Smooth muscle cell (in vitro differentiated cells): ENCODE results near the gene PHACTR1. TPM values are rescaled to one million over a fixed set of nuclear protein-coding genes. Genes with fewer than 3 reads are reported as not detected.

Experiments used
- DNase-seq: peaks from one replicate; lab custom pipeline; 2025; ENCODE audit not compliant: unreplicated experiment; lab: John Stamatoyannopoulos, UW
- H2AFZ ChIP-seq: fragments of 200-600 bp; sonication (generic); 2 replicates; pipeline ENCODE4 v1.6.0; 2016; ENCODE audit warnings: antibody characterized with exemption, low read depth, mild to moderate bottlenecking
- H3F3A ChIP-seq: fragments of 200-600 bp; sonication (generic); 2 replicates; pipeline ENCODE4 v1.6.0; 2017; ENCODE audit warnings: antibody characterized with exemption, low read depth
- H3K27ac ChIP-seq: fragments of 200-600 bp; sonication (generic); 2 replicates; pipeline ENCODE4 v1.5.1; 2016; ENCODE audit warnings: low read depth, mild to moderate bottlenecking
- H3K27me3 ChIP-seq: fragments of 200-600 bp; sonication (generic); 2 replicates; pipeline ENCODE4 v1.6.1; 2016; ENCODE audit warnings: low read depth, mild to moderate bottlenecking
- H3K36me3 ChIP-seq: fragments of 200-600 bp; sonication (generic); 2 replicates; pipeline ENCODE4 v1.5.1; 2016; ENCODE audit warnings: low read depth
- H3K4me1 ChIP-seq: fragments of 200-600 bp; sonication (generic); 2 replicates; pipeline ENCODE4 v1.5.1; 2016; ENCODE audit warnings: low read depth
- H3K4me2 ChIP-seq: fragments of 200-600 bp; sonication (generic); 2 replicates; pipeline ENCODE4 v1.6.0; 2016; ENCODE audit warnings: mild to moderate bottlenecking
- H3K4me3 ChIP-seq: fragments of 200-600 bp; sonication (generic); 2 replicates; pipeline ENCODE4 v1.5.1; 2016; ENCODE audit warnings: mild to moderate bottlenecking
- H3K79me2 ChIP-seq: fragments of 200-600 bp; sonication (generic); 2 replicates; pipeline ENCODE4 v1.6.0; 2016; ENCODE audit warnings: low read depth, mild to moderate bottlenecking
- H3K9ac ChIP-seq: fragments of 200-600 bp; sonication (generic); 2 replicates; pipeline ENCODE4 v1.6.0; 2016; ENCODE audit warnings: low read depth
- H3K9me3 ChIP-seq: fragments of 200-600 bp; sonication (generic); replicated peaks from 2 replicates; pipeline ENCODE4 v1.5.1; 2016; ENCODE audit warnings: low read depth
- H4K20me1 ChIP-seq: fragments of 200-600 bp; sonication (generic); 2 replicates; pipeline ENCODE4 v1.6.0; 2016; ENCODE audit warnings: low read depth
- WGBS: methylation state at CpG from one replicate; pipeline ENCODE4 v1.1.7; 2016; ENCODE audit warnings: low lambda C conversion rate; 5-methylcytosine and 5-hydroxymethylcytosine counted together
- polyA plus RNA-seq: library from polyadenylated mRNA; unstranded; fragments of >200 nt; fragmentation: Nextera tagmentation; extraction: Ambion mirVana; gene quantifications from 2 replicates; pipeline ENCODE4 v1.2.1, GENCODE V29; 2016
- total RNA-seq: library from RNA; depleted of rRNA; stranded (reverse); fragments of >200 nt; gene quantifications from 2 replicates; pipeline ENCODE4 v1.2.3, GENCODE V29; 2014
- TF ChIP-seq, protein P1 (sequence below): fragments of 200-600 bp; sonication (generic); IDR thresholded peaks from 2 replicates; pipeline ENCODE4 v1.5.1; 2017; ENCODE audit warnings: borderline replicate concordance, mild to moderate bottlenecking, antibody characterized with exemption; ENCODE audit not compliant: insufficient read depth, poor library complexity, severe bottlenecking

Gene PHACTR1
- total and polyA plus RNA-seq, 2 experiments from 2014 or later, result 0.09 to 0.67 TPM

DNA sequence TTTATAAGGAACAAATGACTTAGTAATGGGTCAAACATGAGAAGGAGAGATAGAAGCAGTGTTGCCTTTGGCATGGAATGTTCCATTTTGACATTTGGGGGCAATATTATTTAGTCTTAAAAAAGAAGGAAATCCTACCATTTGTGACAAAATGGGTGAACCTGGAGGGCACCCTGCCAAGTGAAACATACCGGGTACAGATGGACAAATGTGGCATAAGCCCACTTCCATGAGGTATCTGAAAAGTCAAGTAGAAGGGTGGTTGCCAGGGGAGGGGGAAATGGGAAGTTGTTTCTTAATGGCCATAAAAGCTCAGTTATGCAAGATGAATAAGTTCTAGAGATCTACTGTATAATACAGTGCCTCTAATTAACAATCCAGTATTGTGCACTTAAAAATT is 342.5 kb downstream of the PHACTR1 start:
- Histone ChIP-seq H3K36me3 (no peaks in the 10 kb centered on the region), H3K4me1 (no peaks in the 10 kb centered on the region), H3F3A (no peaks in the 10 kb centered on the region), H3K4me3 (no peak overlapping the region), H3K4me2 (no peak overlapping the region), H3K79me2 (no peaks in the 10 kb centered on the region), H4K20me1 (no peaks in the 10 kb centered on the region), H2AFZ (no peak overlapping the region), H3K9ac (no peak overlapping the region), H3K27ac (no peak overlapping the region), H3K9me3 (no peaks in the 10 kb centered on the region), H3K27me3 (peaks cover 15% of the 10 kb centered on the region)
- TF ChIP-seq, protein P1, sequence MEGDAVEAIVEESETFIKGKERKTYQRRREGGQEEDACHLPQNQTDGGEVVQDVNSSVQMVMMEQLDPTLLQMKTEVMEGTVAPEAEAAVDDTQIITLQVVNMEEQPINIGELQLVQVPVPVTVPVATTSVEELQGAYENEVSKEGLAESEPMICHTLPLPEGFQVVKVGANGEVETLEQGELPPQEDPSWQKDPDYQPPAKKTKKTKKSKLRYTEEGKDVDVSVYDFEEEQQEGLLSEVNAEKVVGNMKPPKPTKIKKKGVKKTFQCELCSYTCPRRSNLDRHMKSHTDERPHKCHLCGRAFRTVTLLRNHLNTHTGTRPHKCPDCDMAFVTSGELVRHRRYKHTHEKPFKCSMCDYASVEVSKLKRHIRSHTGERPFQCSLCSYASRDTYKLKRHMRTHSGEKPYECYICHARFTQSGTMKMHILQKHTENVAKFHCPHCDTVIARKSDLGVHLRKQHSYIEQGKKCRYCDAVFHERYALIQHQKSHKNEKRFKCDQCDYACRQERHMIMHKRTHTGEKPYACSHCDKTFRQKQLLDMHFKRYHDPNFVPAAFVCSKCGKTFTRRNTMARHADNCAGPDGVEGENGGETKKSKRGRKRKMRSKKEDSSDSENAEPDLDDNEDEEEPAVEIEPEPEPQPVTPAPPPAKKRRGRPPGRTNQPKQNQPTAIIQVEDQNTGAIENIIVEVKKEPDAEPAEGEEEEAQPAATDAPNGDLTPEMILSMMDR, result no peak
- 89% methylated on average over 1 of the region's 1 CpG for WGBS
- no peak for DNase-seq

DNA sequence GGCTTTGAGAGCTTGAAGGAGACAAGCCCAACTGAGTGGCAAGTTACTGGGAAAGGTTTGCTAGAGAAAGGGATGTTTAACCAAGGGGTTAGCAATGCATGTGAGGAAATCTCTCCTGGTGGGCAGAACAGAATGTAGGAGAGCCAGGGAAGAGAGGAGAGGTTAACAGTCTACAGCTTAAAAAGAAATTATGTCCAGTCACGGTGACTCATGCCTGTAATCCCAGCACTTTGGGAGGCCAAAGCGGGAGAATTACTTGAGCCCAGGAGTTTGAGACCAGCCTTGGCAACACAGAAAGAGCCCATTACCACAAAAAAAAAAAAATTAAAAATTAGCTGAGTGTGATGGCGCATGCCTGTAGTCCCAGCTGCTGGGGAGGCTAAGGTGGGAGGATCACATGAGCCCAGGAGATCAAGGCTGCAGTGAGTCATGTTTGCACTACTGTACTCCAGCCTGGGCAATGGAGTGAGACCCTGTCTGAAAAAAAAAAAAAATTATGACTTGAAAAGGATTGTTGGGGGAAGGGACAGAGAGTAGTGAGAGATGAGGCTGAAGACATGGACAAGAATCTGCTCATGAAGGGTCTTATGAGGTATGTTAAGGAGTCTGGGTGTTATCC is 346.8 kb downstream of the PHACTR1 start:
- H4K20me1 ChIP-seq, result no peaks in the 10 kb centered on the region
- WGBS, result 43% methylated on average over 3 of the region's 3 CpGs
- H3K79me2 ChIP-seq, result no peaks in the 10 kb centered on the region
- TF ChIP-seq, protein P1, result no peak
- no peak overlapping the region for H3K9ac ChIP-seq
- no peak overlapping the region for H3K4me2 ChIP-seq
- no peak overlapping the region for H2AFZ ChIP-seq
- no peaks in the 10 kb centered on the region for H3K9me3 ChIP-seq
- H3K27me3 ChIP-seq, result peaks cover 16% of the 10 kb centered on the region
- H3K27ac ChIP-seq, result no peak overlapping the region
- H3F3A ChIP-seq, result no peaks in the 10 kb centered on the region
- H3K4me3 ChIP-seq, result no peak overlapping the region
- H3K4me1 ChIP-seq, result no peaks in the 10 kb centered on the region
- no peaks in the 10 kb centered on the region for H3K36me3 ChIP-seq
- DNase-seq, result no peak

DNA sequence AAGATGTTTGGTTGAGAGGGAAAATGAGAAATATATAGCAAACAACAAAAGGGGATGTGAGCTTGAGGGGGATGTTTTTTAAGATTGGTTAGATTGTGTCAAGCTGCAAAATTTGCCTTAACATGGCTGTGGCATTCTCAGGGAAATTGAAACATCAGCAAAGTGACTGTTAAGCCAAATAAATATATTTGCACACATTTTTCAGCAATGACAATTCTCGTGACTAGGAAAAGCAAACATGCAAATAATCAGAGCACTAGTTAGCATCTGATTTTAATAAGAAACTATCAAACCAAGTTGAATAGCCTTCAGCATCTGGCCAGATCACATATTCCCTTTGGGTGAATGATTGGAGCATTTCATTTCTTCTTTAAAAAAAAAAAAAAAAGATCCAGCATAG is 349.0 kb downstream of the PHACTR1 start:
- Histone ChIP-seq H3K4me1 (no peaks in the 10 kb centered on the region), H3K27ac (no peak overlapping the region), H3F3A (no peaks in the 10 kb centered on the region), H3K27me3 (peaks cover 23% of the 10 kb centered on the region), H3K9ac (no peak overlapping the region), H3K9me3 (no peaks in the 10 kb centered on the region), H4K20me1 (no peaks in the 10 kb centered on the region), H3K36me3 (no peaks in the 10 kb centered on the region), H3K4me3 (no peak overlapping the region), H3K79me2 (no peaks in the 10 kb centered on the region), H3K4me2 (no peak overlapping the region), H2AFZ (no peak overlapping the region)
- WGBS, result 95% methylated on average over 1 of the region's 1 CpG
- no peak for DNase-seq
- TF ChIP-seq, protein P1, result no peak

DNA sequence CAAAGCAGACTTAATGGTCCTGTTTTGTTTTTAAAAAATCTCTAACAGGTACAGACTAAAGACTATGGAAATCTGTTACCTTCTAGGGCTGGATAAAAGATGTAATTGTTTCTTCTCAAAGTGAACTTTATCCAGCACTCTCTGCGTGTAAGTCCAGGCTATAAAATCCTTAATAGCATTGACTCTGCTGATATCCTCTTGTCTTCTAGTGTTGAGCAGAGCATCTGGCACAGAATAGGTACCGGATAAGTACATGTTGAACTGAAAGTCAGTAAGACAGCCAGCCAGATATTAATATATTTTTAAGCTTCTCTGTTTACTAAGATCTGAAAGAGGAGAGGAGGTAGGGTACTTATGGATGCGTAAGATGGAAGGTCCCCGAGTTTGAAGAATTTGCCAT is 349.5 kb downstream of the PHACTR1 start:
- Histone ChIP-seq H3K9me3 (no peaks in the 10 kb centered on the region), H2AFZ (no peak overlapping the region), H3K4me1 (no peaks in the 10 kb centered on the region), H3K36me3 (no peaks in the 10 kb centered on the region), H3K9ac (no peak overlapping the region), H3K4me3 (no peak overlapping the region), H4K20me1 (no peaks in the 10 kb centered on the region), H3K4me2 (no peak overlapping the region), H3K27ac (no peak overlapping the region), H3F3A (no peaks in the 10 kb centered on the region), H3K27me3 (peaks cover 26% of the 10 kb centered on the region), H3K79me2 (no peaks in the 10 kb centered on the region)
- TF ChIP-seq, protein P1, result no peak
- DNase-seq, result no peak
- 88% methylated on average over 4 of the region's 4 CpGs for WGBS
